HEK293T (cell line): ENCODE data around the gene PXT1.

ENCODE experiments used
- CTCF ChIA-PET: fragments of 350-600 bp; formaldehyde crosslinking; extraction: SDS; loops from one replicate; lab custom pipeline; 2021; ENCODE audit warnings: antibody characterized with exemption, inconsistent platforms; lab: Yijun Ruan, JAX
- POLR2A ChIA-PET: fragments of 350-600 bp; formaldehyde crosslinking; extraction: SDS; loops from one replicate; lab custom pipeline; 2020; ENCODE audit warnings: antibody characterized with exemption, inconsistent platforms; lab: Yijun Ruan, JAX
- DNase-seq: peaks from one replicate; pipeline ENCODE4 v3.0.0; 2012; ENCODE audit warnings: mixed read lengths; ENCODE audit errors: extremely low spot score
- ARNT ChIP-seq: fragments of 450-650 bp; IDR thresholded peaks from 2 replicates; pipeline ENCODE4 v1.6.1; 2017; ENCODE audit warnings: mild to moderate bottlenecking
- BHLHE40 ChIP-seq: fragments of 450-650 bp; IDR thresholded peaks from 2 replicates; pipeline ENCODE4 v1.6.1; 2016; ENCODE audit warnings: mild to moderate bottlenecking, moderate library complexity, borderline replicate concordance
- CTBP1 ChIP-seq: fragments of 450-650 bp; IDR thresholded peaks from 2 replicates; pipeline ENCODE4 v1.6.1; 2016; ENCODE audit warnings: borderline replicate concordance
- ELF4 ChIP-seq: fragments of 450-650 bp; IDR thresholded peaks from 2 replicates; pipeline ENCODE4 v1.6.1; 2017; ENCODE audit warnings: antibody characterized with exemption
- FOXA1 ChIP-seq: fragments of 450-650 bp; IDR thresholded peaks from 2 replicates; pipeline ENCODE4 v1.6.1; 2016; ENCODE audit warnings: mild to moderate bottlenecking
- FOXK2 ChIP-seq: fragments of 450-650 bp; IDR thresholded peaks from 2 replicates; pipeline ENCODE4 v1.6.1; 2016; ENCODE audit warnings: mild to moderate bottlenecking
- FOXM1 ChIP-seq: fragments of 450-650 bp; IDR thresholded peaks from 2 replicates; pipeline ENCODE4 v1.6.1; 2017; ENCODE audit warnings: mild to moderate bottlenecking, borderline replicate concordance
- HDGF ChIP-seq: fragments of 450-650 bp; IDR thresholded peaks from 2 replicates; pipeline ENCODE4 v1.6.1; 2017; ENCODE audit warnings: antibody characterized with exemption, borderline replicate concordance
- L3MBTL2 ChIP-seq: fragments of 450-650 bp; conservative IDR thresholded peaks from 2 replicates; pipeline ENCODE4 v1.6.1; 2016; ENCODE audit warnings: mild to moderate bottlenecking
- LEF1 ChIP-seq: fragments of 450-650 bp; IDR thresholded peaks from 2 replicates; pipeline ENCODE4 v1.6.1; 2017; ENCODE audit warnings: mild to moderate bottlenecking, borderline replicate concordance
- NFRKB ChIP-seq: fragments of 450-650 bp; IDR thresholded peaks from 2 replicates; pipeline ENCODE4 v1.6.1; 2016; ENCODE audit warnings: mild to moderate bottlenecking, moderate library complexity
- SP1 ChIP-seq: fragments of 450-650 bp; IDR thresholded peaks from 2 replicates; pipeline ENCODE4 v1.6.1; 2017
- SUZ12 ChIP-seq: fragments of 450-650 bp; IDR thresholded peaks from 2 replicates; pipeline ENCODE4 v1.6.1; 2016; ENCODE audit warnings: mild to moderate bottlenecking
- TARDBP ChIP-seq: fragments of 450-650 bp; IDR thresholded peaks from 2 replicates; pipeline ENCODE4 v1.6.1; 2016
- ZNF384 ChIP-seq: fragments of 450-650 bp; IDR thresholded peaks from 2 replicates; pipeline ENCODE4 v1.6.1; 2016
- TF ChIP-seq, protein P1 (sequence below): fragments of 450-650 bp; IDR thresholded peaks from 2 replicates; pipeline ENCODE4 v1.6.1; 2016

Gene PXT1, protein sequence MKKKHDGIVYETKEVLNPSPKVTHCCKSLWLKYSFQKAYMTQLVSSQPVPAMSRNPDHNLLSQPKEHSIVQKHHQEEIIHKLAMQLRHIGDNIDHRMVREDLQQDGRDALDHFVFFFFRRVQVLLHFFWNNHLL

DNA sequence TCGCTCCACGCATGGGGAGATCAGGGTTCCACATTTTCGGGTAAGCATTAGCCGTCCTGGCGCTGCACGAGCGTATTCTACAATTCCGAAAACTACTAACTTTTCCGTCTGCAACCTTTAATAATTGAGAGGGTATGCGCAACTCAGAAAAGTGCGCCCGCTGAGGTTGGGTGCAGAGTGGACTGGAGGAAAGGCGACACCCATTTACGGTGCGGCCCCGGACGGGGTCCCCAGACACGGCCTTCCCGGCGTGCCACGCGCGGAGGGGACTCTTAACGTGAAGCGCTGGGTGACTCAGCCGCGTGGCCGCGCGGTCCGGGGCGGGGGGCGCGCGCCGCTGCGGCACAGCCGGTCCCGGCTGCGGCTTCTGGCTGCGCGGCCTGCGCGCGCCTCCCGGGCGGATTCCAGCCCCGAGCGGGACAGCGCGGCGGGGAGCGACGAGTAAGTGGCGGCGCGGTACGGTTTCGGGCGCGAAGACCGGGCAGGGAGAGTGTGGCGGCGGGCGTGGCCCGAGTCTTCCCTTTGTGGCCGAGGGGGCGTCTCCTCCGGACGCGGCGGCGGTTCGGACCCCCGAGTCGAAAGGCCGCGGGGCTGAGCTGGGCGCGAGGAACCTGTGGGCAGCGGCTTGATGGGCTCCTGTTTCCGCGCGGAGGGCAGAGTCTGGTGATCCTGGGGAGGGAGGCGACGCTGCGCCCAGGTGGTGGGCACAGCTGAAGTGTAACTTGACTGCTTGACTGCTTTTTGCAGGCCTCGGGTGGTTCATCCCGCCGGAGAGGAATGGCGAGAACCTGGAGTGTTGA, at the start of gene PXT1, which contains the start of gene KCTD20:
Gene PXT1 (minus strand): TSS at position 184 of the 800 bp plus-strand sequence. CDS start 16,772 bp downstream, outside the sequence.
Gene KCTD20 (plus strand): TSS at position 330 of the 800 bp plus-strand sequence. CDS start 27,098 bp downstream, outside the sequence.
- ChIA-PET POLR2A (interaction anchor here (0.7 to 1.4 kb wide), 7 partner anchors 10 to 137 kb away, joined by 3 to 16 read pairs (median 3); no protein-coding TSS in a partner anchor), CTCF (interaction anchor here (1.2 to 1.4 kb wide), 2 partner anchors 46 to 102 kb away, joined by 3 to 4 read pairs; no protein-coding TSS in a partner anchor)
- peak; percentile 84 for DNase-seq
- TF ChIP-seq HDGF (no peak), TARDBP (no peak), SP1 (no peak), CTBP1 (no peak), SUZ12 (no peak), BHLHE40 (no peak), FOXK2 (no peak), LEF1 (no peak; the same call in 1 of the 2 replicates), ARNT (no peak), NFRKB (no peak), FOXA1 (no peak), ELF4 (no peak), FOXM1 (peak; percentile 90), ZNF384 (no peak), L3MBTL2 (peak; percentile 12; the same call in 1 of the 2 replicates)
- TF ChIP-seq, protein P1, sequence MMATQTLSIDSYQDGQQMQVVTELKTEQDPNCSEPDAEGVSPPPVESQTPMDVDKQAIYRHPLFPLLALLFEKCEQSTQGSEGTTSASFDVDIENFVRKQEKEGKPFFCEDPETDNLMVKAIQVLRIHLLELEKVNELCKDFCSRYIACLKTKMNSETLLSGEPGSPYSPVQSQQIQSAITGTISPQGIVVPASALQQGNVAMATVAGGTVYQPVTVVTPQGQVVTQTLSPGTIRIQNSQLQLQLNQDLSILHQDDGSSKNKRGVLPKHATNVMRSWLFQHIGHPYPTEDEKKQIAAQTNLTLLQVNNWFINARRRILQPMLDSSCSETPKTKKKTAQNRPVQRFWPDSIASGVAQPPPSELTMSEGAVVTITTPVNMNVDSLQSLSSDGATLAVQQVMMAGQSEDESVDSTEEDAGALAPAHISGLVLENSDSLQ, result no peak

DNA sequence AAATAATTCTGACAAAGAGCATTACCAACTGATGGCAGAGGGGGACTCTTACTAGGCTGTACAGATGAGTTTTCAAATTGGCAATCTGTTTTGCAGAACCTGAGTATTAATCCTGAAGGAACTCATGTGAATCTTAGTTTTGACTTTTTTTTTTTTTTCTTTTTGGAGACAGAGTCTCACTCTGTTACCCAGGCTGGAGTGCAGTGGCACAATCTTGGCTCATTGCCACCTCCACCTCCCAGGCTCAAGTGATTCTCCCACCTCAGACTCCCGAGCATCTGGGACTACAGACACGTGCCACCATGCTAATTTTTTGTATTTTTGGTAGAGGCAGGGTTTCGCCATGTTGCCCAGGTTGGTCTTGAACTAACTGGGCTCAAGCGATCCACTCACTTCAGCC, 49.4 kb upstream of the PXT1 start:
- CTCF ChIA-PET, result no interaction called here
- POLR2A ChIA-PET, result no interaction called here

DNA sequence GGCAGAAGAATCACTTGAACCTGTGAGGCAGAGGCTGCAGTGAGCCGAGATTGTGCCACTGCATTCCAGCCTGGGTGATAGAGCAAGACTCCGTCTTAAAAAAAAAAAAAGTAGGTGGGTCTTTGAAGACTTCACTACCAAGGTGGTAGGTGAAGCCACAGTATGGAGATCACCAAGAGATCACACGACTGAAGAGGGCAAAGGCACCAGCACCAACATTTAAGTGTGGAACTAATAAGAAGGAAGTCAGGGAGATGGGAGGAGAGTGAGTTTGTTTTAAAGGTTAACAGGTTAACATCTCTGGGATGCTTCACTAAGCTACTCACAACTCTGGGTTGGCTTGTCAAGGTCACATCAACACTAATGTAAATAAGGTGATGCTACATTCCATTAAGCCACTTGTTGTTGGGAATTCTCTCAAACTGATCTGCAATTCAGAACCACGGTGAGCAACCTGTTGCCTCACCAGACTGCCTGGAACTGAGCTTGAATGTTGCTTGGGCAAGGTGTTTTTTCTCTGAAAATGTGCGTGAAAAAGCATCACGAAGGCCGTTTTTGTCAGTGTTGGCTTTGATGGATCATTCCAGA, 48.8 kb upstream of the PXT1 start:
- DNase-seq, result no peak
- CTCF ChIA-PET, result no interaction called here
- POLR2A ChIA-PET, result no interaction called here
- TF ChIP-seq NFRKB, result no peak
- no peak for TF ChIP-seq L3MBTL2
- no peak for TF ChIP-seq ARNT
- no peak for TF ChIP-seq LEF1
- TF ChIP-seq FOXM1, result no peak
- no peak for TF ChIP-seq FOXA1
- TF ChIP-seq, protein P1, result no peak
- no peak for TF ChIP-seq BHLHE40
- no peak for TF ChIP-seq CTBP1
- no peak for TF ChIP-seq FOXK2
- no peak for TF ChIP-seq TARDBP
- no peak for TF ChIP-seq ELF4
- no peak for TF ChIP-seq HDGF
- TF ChIP-seq ZNF384, result no peak
- TF ChIP-seq SUZ12, result no peak
- no peak for TF ChIP-seq SP1

More for the DNA sequence above, 49.4 kb upstream of the PXT1 start:
- TF ChIP-seq ZNF384 (no peak), FOXM1 (no peak), ELF4 (no peak), FOXK2 (no peak), NFRKB (no peak), BHLHE40 (no peak), SP1 (no peak), L3MBTL2 (no peak), FOXA1 (no peak), ARNT (no peak), TARDBP (no peak), LEF1 (no peak), SUZ12 (no peak), HDGF (no peak), CTBP1 (no peak)
- TF ChIP-seq, protein P1, result no peak
- no peak for DNase-seq

DNA sequence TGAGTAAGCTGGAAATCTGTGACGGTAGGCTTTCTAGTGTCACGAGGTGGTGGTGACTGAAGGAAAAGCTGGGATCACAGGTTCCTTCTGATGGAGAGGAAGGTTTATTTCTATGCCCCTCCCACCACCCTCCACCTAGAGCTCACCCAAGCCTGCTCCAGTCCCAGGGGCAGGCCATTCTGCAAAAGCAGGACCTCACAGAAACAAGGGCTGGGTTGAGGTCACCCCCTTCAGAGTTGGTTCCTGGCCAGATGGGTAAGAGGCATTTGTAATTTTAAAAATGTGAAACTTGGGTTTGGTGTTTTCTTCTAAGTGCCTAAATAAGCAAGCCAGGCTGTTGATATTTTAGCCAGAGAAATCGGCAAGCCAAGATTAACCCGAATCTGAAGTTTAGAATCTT, 46.8 kb upstream of the PXT1 start:
- POLR2A ChIA-PET, result no interaction called here
- no peak for DNase-seq
- TF ChIP-seq, protein P1, result no peak
- no peak for TF ChIP-seq SP1
- no peak for TF ChIP-seq HDGF
- CTCF ChIA-PET, result no interaction called here

DNA sequence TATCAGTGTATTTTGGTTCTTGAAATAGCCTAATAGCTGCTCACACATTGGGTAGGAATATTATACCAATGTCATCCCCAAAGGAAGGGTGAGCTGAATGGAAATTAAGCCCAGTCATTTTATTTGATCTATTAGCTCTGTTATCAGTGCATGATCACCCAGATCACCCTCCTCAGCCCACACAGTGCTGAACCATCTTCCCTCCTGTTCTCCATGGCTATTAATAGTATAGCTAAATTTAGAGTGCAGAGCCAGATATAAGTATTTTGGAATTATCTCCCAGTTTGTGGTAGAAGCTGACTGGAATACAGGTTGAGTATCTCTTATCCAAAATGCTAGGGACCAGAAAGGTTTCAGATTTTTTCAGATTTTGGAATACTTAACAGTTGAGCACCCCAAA, 45.6 kb upstream of the PXT1 start:
- POLR2A ChIA-PET, result no interaction called here
- no peak for DNase-seq
- CTCF ChIA-PET, result interaction anchor here (1.0 kb wide), 1 partner anchor 44 kb away, joined by 3 read pairs; no protein-coding TSS in a partner anchor
- TF ChIP-seq CTBP1 (no peak), SP1 (no peak), L3MBTL2 (no peak), NFRKB (no peak)
